ENCODE data around the gene CCDC3. TPM values are rescaled to one million over a fixed set of nuclear protein-coding genes. Genes with fewer than 3 reads are reported as not detected.

Gene CCDC3
- total RNA-seq, 3 donors from 2014 or later (not counting 1 experiment from before 2014, with no cell fraction given) = 0.21 to 0.23 (median 0.23) TPM

- no peak overlapping the region for H3K4me3 ChIP-seq (ENCODE audit: low read length)
- H3K27me3 ChIP-seq (ENCODE audit: control insufficient read depth, insufficient read depth, low read length) = no peaks in the 10 kb centered on the region
- Mint-ChIP-seq H3K4me3 (no peak overlapping the region), H3K4me1 (no peaks in the 10 kb centered on the region), H3K27me3 (ENCODE audit: low read depth in 2 of 2) (peaks cover 8 to 25% of the 10 kb centered on the region in 2 donors), H3K9me3 (peaks cover 0 to under 1% of the 10 kb centered on the region in 2 donors), H3K27ac (no peak overlapping the region), H3K36me3 (peaks cover under 1% of the 10 kb centered on the region)
- intact Hi-C loops (cut with micrococcal nuclease) = no loop called here
- no peak overlapping the region for H3K27ac ChIP-seq (ENCODE audit: low read length)
- H3K9me3 ChIP-seq (ENCODE audit: control insufficient read depth, insufficient read depth, low read length) = no peaks in the 10 kb centered on the region
- no peaks in the 10 kb centered on the region for H3K4me1 ChIP-seq (ENCODE audit: control insufficient read depth, insufficient read depth, low read length)
- DNase-seq (no peak), ATAC-seq (no peak)
- 82% methylated on average over 2 of the region's 3 CpGs for WGBS (ENCODE audit: insufficient coverage)
- no peak for TF ChIP-seq CTCF (IDR thresholded peaks at IDR 0.05)
- H3K36me3 ChIP-seq (ENCODE audit: control insufficient read depth, insufficient read depth, low read length) = no peaks in the 10 kb centered on the region
These were observed 113.7 kb downstream of the CCDC3 start for GRCh38 chr10:12887780-12888179.

DNA sequence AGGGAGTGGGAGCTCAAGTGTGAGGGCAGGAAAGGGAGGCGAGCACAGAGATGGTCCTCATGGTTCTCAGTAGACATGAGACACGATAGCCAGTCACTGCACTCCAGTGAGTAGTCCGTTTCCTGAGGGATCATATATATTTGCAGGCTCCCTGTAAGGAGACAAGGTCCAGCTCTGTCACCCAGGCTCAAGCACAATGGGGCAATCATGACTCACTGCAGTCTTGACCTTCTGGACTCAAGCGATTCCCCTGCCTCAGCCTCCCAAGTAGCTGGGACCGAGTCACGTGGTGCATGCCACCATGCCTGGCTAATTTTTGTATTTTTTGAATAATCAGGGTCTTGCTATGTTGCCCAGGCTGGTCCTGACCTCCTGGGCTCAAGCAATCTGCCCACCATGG lies 116.7 kb downstream of the CCDC3 start:
- H3K27me3 Mint-ChIP-seq (ENCODE audit: low read depth in 2 of 2) = peaks cover 15 to 22% of the 10 kb centered on the region in 2 donors
- no peaks in the 10 kb centered on the region for H3K9me3 Mint-ChIP-seq
- WGBS (ENCODE audit: insufficient coverage) = 90% methylated on average over 6 of the region's 6 CpGs
- Histone ChIP-seq H3K4me3 (ENCODE audit: low read length) (no peak overlapping the region), H3K9me3 (ENCODE audit: control insufficient read depth, insufficient read depth, low read length) (no peaks in the 10 kb centered on the region), H3K27me3 (ENCODE audit: control insufficient read depth, insufficient read depth, low read length) (no peaks in the 10 kb centered on the region), H3K36me3 (ENCODE audit: control insufficient read depth, insufficient read depth, low read length) (no peaks in the 10 kb centered on the region), H3K27ac (ENCODE audit: low read length) (no peak overlapping the region), H3K4me1 (ENCODE audit: control insufficient read depth, insufficient read depth, low read length) (no peaks in the 10 kb centered on the region)
- no peak overlapping the region for H3K4me3 Mint-ChIP-seq
- no peak overlapping the region for H3K27ac Mint-ChIP-seq
- ATAC-seq = no peak
- no peak for DNase-seq
- no peaks in the 10 kb centered on the region for H3K36me3 Mint-ChIP-seq
- no peaks in the 10 kb centered on the region for H3K4me1 Mint-ChIP-seq
- TF ChIP-seq CTCF (IDR thresholded peaks at IDR 0.05) = no peak
- intact Hi-C loops (cut with micrococcal nuclease) = no loop called here

DNA sequence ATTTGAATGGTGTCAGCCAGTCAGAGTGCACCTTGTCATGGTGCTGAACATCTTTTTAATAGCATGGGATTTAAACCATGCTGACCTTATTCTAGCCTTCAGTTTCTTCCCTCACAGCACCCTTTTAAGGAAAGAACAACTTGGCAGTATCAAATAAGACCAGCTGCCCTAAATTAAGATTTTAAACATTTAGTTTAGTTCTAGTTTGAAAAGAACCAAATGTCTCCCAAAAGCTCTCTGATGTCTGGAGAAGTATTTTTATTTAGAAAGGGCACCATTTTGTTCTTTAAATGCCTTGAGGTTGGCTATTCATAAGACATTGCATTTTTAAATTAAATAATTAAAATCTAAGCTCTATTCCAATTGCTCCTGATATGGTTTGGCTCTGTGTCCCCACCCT lies 121.1 kb downstream of the CCDC3 start:
- Mint-ChIP-seq H3K4me1 (no peaks in the 10 kb centered on the region), H3K27me3 (ENCODE audit: low read depth in 2 of 2) (peaks cover 15 to 34% of the 10 kb centered on the region in 2 donors), H3K4me3 (no peak overlapping the region), H3K9me3 (no peaks in the 10 kb centered on the region), H3K36me3 (no peaks in the 10 kb centered on the region), H3K27ac (no peak overlapping the region)
- no peaks in the 10 kb centered on the region for H3K36me3 ChIP-seq (ENCODE audit: control insufficient read depth, insufficient read depth, low read length)
- no peaks in the 10 kb centered on the region for H3K27me3 ChIP-seq (ENCODE audit: control insufficient read depth, insufficient read depth, low read length)
- H3K4me1 ChIP-seq (ENCODE audit: control insufficient read depth, insufficient read depth, low read length) = no peaks in the 10 kb centered on the region
- H3K27ac ChIP-seq (ENCODE audit: low read length) = no peak overlapping the region
- ATAC-seq (no peak), DNase-seq (no peak)
- intact Hi-C loops (cut with micrococcal nuclease) = no loop called here
- no peak overlapping the region for H3K4me3 ChIP-seq (ENCODE audit: low read length)
- no peaks in the 10 kb centered on the region for H3K9me3 ChIP-seq (ENCODE audit: control insufficient read depth, insufficient read depth, low read length)
- no peak for TF ChIP-seq CTCF (IDR thresholded peaks at IDR 0.05)

DNA sequence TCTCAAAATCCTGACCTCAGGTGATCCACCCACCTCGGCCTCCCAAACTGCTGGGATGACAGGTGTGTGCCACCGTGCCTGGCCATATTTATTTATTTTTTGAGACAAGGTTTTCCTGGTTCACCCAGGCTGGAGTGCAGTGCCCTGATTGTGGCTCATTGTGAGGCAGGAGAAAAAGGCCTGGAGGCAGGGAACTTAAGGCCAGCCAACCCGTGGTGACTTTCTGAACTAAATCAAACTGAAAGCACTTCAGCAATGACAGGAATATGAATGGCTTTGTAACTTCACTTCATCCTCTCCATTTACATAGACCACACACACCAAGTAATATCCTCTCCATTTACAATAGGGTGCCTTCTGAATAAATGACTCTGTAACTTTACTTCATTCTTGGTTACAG lies 124.4 kb downstream of the CCDC3 start:
- Histone ChIP-seq H3K4me1 (ENCODE audit: control insufficient read depth, insufficient read depth, low read length) (no peaks in the 10 kb centered on the region), H3K27ac (ENCODE audit: low read length) (no peak overlapping the region), H3K27me3 (ENCODE audit: control insufficient read depth, insufficient read depth, low read length) (no peaks in the 10 kb centered on the region), H3K4me3 (ENCODE audit: low read length) (no peak overlapping the region), H3K9me3 (ENCODE audit: control insufficient read depth, insufficient read depth, low read length) (no peaks in the 10 kb centered on the region), H3K36me3 (ENCODE audit: control insufficient read depth, insufficient read depth, low read length) (no peaks in the 10 kb centered on the region)
- H3K27ac Mint-ChIP-seq = no peak overlapping the region
- no peaks in the 10 kb centered on the region for H3K9me3 Mint-ChIP-seq
- peaks cover 3 to 19% of the 10 kb centered on the region in 2 donors for H3K27me3 Mint-ChIP-seq (ENCODE audit: low read depth in 2 of 2)
- no peaks in the 10 kb centered on the region for H3K36me3 Mint-ChIP-seq
- 78% methylated on average over 3 of the region's 3 CpGs for WGBS (ENCODE audit: insufficient coverage)
- no peak overlapping the region for H3K4me3 Mint-ChIP-seq
- no peak for TF ChIP-seq CTCF (IDR thresholded peaks at IDR 0.05)
- no peaks in the 10 kb centered on the region for H3K4me1 Mint-ChIP-seq
- intact Hi-C loops (cut with micrococcal nuclease) = no loop called here
- DNase-seq (no peak), ATAC-seq (no peak)
